Measurements from ENCODE around the gene ECHDC1.

Gene ECHDC1

DNA sequence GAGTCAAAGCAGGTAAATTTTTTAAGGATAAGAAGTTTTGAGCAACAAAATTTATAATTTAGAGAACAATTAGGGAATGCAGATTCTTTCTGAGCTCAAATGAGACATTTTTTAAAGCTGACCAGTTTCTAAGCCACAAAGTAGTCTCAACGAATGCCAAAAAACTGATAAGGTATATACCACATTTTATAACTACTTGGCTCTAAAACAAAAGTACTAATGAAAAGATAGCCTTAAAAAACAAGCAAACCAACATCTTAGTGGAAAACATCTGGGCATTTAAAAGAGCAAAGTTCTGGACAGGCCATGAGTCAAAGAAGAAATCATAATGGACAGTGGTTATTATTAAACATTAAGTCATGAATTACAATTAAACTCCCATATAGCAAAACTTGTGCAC is 99.9 kb downstream of the ECHDC1 start:
- H3K27ac ChIP-seq = no peak overlapping the region
- H3K27me3 ChIP-seq (ENCODE audit: insufficient read depth, low read depth, severe bottlenecking) = no peaks in the 10 kb centered on the region
- no peak for DNase-seq
- H3K9me3 ChIP-seq (ENCODE audit: severe bottlenecking) = no peaks in the 10 kb centered on the region
- no peak overlapping the region for H3K4me3 ChIP-seq (ENCODE audit: low read depth, low read length)
- TF ChIP-seq, protein P1, sequence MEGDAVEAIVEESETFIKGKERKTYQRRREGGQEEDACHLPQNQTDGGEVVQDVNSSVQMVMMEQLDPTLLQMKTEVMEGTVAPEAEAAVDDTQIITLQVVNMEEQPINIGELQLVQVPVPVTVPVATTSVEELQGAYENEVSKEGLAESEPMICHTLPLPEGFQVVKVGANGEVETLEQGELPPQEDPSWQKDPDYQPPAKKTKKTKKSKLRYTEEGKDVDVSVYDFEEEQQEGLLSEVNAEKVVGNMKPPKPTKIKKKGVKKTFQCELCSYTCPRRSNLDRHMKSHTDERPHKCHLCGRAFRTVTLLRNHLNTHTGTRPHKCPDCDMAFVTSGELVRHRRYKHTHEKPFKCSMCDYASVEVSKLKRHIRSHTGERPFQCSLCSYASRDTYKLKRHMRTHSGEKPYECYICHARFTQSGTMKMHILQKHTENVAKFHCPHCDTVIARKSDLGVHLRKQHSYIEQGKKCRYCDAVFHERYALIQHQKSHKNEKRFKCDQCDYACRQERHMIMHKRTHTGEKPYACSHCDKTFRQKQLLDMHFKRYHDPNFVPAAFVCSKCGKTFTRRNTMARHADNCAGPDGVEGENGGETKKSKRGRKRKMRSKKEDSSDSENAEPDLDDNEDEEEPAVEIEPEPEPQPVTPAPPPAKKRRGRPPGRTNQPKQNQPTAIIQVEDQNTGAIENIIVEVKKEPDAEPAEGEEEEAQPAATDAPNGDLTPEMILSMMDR (IDR thresholded peaks at IDR 0.05; ENCODE audit: low read depth, low read length) = no peak
- no peaks in the 10 kb centered on the region for H3K36me3 ChIP-seq

Data from WERI-Rb-1 (cell line).